Measurements from ENCODE around the gene AEBP2.

GRCh38 chr12:19544353-19544752 lies 105.1 kb downstream of the AEBP2 start:
- TF ChIP-seq, protein P1, sequence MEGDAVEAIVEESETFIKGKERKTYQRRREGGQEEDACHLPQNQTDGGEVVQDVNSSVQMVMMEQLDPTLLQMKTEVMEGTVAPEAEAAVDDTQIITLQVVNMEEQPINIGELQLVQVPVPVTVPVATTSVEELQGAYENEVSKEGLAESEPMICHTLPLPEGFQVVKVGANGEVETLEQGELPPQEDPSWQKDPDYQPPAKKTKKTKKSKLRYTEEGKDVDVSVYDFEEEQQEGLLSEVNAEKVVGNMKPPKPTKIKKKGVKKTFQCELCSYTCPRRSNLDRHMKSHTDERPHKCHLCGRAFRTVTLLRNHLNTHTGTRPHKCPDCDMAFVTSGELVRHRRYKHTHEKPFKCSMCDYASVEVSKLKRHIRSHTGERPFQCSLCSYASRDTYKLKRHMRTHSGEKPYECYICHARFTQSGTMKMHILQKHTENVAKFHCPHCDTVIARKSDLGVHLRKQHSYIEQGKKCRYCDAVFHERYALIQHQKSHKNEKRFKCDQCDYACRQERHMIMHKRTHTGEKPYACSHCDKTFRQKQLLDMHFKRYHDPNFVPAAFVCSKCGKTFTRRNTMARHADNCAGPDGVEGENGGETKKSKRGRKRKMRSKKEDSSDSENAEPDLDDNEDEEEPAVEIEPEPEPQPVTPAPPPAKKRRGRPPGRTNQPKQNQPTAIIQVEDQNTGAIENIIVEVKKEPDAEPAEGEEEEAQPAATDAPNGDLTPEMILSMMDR (IDR thresholded peaks at IDR 0.05), result no peak
- TF ChIP-seq POLR2A (IDR thresholded peaks at IDR 0.05), result no peak
